ENCODE measurements around the gene THAP4.

DNA sequence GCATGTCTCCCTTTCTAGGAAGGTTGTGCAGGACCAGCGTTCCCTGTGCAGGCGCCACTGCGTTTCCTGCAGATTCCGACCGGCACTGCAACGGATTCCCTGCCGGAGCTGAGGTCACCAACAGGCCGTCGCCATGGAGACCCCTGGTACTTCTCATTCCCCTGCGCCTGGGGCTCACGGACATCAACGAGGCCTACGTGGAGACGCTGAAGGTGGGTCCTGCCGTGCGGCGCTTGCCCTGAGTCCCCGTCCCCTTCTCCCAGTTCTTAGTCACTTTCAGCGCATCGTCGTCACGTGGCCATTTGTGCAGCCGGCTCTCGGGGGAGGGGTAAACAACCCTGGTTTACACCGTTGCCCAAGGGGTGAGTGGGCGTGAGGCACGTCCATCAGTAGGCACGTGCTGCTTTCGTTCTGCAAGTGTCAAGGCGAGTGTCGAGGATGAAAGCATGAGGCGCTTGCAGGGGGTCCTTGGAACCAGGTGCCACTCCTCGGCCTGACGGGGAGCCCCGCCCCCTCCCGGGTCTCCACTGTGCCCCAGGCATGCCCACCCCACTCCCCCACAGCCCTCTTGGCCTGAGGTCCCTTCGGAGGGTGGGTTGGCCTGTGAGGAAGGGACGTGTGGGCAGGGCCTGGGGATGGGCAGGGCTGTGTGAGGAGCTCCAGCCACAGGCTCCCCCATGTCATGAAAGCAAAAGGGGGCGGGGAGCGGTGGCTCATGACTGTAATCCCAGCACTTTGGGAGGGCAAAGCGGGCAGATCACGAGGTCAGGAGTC lies 29.9 kb upstream of the THAP4 start:
- TF ChIP-seq ZNF274 (IDR thresholded peaks at IDR 0.05; ENCODE audit: low read depth, low read length) (no peak), SUZ12 (IDR thresholded peaks at IDR 0.05; ENCODE audit: extremely low read depth, insufficient read depth, insufficient read length) (no peak), YY1 (IDR thresholded peaks at IDR 0.05; ENCODE audit: insufficient read depth, insufficient read length) (no peak)

All from NT2/D1 (cell line).